A549 treated with AZD9567 at 1 μM for 4 hours (cell line): ENCODE data around the gene CSRP1. TPM values are rescaled to one million over a fixed set of nuclear protein-coding genes. Genes with fewer than 3 reads are reported as not detected.

Source experiments
- total RNA-seq: library from RNA; stranded (reverse); fragments of 200-300 nt; extraction: Qiagen RNA extraction; gene quantifications from 5 replicates; pipeline ENCODE4 v1.2.3, GENCODE V29; 2022; ENCODE audit not compliant: insufficient read depth

CSRP1 gene
- total RNA-seq: 371 to 582 TPM (median 394 TPM) in 5 replicates

GRCh38 chr1:201506557-201507359, at the start of gene CSRP1:
CSRP1 (minus strand) TSS chr1:201507123; CDS start chr1:201496303, 10,820 bp downstream.

DNA sequence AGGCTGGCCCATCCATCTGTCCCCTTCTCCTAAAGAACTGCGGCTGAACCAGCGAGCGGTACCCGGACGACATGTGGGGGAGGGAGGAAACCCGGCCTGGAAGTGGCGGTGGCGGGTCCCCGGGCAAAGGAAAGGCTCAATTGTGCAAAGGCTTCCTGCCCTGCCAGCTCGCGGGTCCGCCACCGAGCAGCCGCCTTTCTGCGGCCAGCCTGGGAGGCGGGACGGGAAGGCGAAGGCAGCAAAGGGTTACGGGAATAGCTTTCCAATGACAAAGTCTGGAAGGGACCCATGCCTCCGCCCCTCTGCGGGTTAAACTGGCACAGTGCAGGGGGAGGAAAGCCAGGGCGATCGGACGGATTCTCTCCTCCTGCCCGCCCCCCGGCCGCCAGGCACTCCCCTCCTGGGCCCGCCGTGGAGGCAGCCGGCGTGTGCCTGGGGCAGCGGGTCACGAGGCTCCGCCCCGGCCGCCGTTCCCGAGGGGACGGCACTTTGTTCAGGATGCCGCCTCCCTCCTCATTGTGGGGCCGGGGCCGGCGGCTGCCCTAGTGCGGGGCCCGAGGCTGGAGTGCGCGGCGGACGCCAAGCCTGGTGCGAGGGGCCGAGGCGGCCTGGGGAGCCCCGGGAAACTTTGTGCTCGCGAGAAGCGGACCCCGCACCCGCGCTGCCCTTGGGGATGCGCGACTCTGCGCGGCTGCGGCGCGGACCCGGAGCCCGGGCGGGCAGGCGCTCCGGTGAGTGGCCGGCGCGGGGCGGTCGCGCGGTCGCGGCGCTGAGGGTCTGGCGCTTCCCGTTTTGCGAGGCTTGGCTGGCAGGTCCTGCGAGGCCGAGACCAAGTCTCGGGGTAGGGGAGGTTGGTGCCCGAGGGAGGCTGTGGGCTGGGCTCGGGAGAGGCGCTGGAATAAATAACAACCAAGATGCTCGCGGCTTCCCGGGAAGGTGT, 32.0 kb upstream of the CSRP1 start, which contains the start of gene NAV1:
TSS of gene NAV1 (plus strand) at position 516 of the 940 bp plus-strand sequence. CDS start 83,758 bp downstream, outside the sequence.

GRCh38 chr1:201468844-201469644, 37.9 kb downstream of the CSRP1 start, which contains the start of gene PHLDA3:
PHLDA3 (minus strand) TSS chr1:201469188; CDS start chr1:201468786, 402 bp downstream.

Other genes starting within 250 kb of the CSRP1 start
- gene PKP1, start 223.6 kb downstream of the CSRP1 start, total RNA-seq: 0.02 to 0.03 TPM (median 0.02 TPM) in 3 of 5 replicates, not detected in the others
- 0.08 to 0.17 TPM in 2 of 5 replicates, not detected in the others for gene TNNT2, start 129.4 kb downstream of the CSRP1 start, total RNA-seq
- gene LAD1, start 107.8 kb downstream of the CSRP1 start, total RNA-seq: 0.27 to 0.63 TPM (median 0.42 TPM) in 4 of 5 replicates, not detected in the other
- gene TNNI1, start 85.4 kb downstream of the CSRP1 start, total RNA-seq: not detected in 5 replicates
- 86.1 to 154 TPM (median 136 TPM) in 5 replicates for gene PHLDA3, start 37.9 kb downstream of the CSRP1 start, total RNA-seq
- 5.9 to 11.0 TPM (median 7.5 TPM) in 5 replicates for gene NAV1, start 32.0 kb upstream of the CSRP1 start, total RNA-seq